Glutamatergic neuron (in vitro differentiated cells): ENCODE measurements around the gene RNASEH2B. TPM values are rescaled to one million over a fixed set of nuclear protein-coding genes. Genes with fewer than 3 reads are reported as not detected.

ENCODE experiments used
- DNase-seq: peaks from one replicate; pipeline ENCODE4 v3.0.0; 2022
- H3K27ac Mint-ChIP-seq: one replicate; pipeline ENCODE4 v1.8.0; 2020; ENCODE audit warnings: mild to moderate bottlenecking, mixed read lengths, inconsistent platforms; ENCODE audit not compliant: unreplicated experiment
- H3K27me3 Mint-ChIP-seq: one replicate; pipeline ENCODE4 v1.8.0; 2020; ENCODE audit warnings: mild to moderate bottlenecking, moderate library complexity, mixed read lengths, inconsistent platforms; ENCODE audit not compliant: unreplicated experiment
- H3K36me3 Mint-ChIP-seq: one replicate; pipeline ENCODE4 v1.8.0; 2020; ENCODE audit warnings: mild to moderate bottlenecking, mixed read lengths, inconsistent platforms; ENCODE audit not compliant: unreplicated experiment
- H3K4me1 Mint-ChIP-seq: one replicate; pipeline ENCODE4 v1.8.0; 2020; ENCODE audit warnings: mild to moderate bottlenecking, low read depth, mixed read lengths, inconsistent platforms; ENCODE audit not compliant: unreplicated experiment
- H3K4me3 Mint-ChIP-seq: one replicate; pipeline ENCODE4 v1.8.0; 2020; ENCODE audit warnings: mild to moderate bottlenecking, mixed read lengths, inconsistent platforms; ENCODE audit not compliant: unreplicated experiment
- H3K9me3 Mint-ChIP-seq: one replicate; pipeline ENCODE4 v1.8.0; 2020; ENCODE audit warnings: mild to moderate bottlenecking, moderate library complexity, mixed read lengths, inconsistent platforms; ENCODE audit not compliant: unreplicated experiment
- total RNA-seq: library from RNA; stranded (reverse); fragmentation: NEBNext Ultra II Directional; extraction: Animal tissue kit (Norgen Biotek cat#: 25700); gene quantifications from one replicate; pipeline ENCODE4 v1.2.1, GENCODE V29; 2021; ENCODE audit not compliant: unreplicated experiment
- TF ChIP-seq, protein P1 (sequence below): fragments of 200-600 bp; sonication (generic); IDR thresholded peaks from one replicate; pipeline ENCODE4 v1.5.0; 2021; ENCODE audit not compliant: partially characterized antibody, unreplicated experiment

The RNASEH2B gene
- total RNA-seq, 1 donor from 2014 or later, result 10.4 TPM

- peaks cover 15% of the 10 kb centered on the region for H3K27me3 Mint-ChIP-seq
- H3K9me3 Mint-ChIP-seq, result peaks cover 13% of the 10 kb centered on the region
- TF ChIP-seq, protein P1, sequence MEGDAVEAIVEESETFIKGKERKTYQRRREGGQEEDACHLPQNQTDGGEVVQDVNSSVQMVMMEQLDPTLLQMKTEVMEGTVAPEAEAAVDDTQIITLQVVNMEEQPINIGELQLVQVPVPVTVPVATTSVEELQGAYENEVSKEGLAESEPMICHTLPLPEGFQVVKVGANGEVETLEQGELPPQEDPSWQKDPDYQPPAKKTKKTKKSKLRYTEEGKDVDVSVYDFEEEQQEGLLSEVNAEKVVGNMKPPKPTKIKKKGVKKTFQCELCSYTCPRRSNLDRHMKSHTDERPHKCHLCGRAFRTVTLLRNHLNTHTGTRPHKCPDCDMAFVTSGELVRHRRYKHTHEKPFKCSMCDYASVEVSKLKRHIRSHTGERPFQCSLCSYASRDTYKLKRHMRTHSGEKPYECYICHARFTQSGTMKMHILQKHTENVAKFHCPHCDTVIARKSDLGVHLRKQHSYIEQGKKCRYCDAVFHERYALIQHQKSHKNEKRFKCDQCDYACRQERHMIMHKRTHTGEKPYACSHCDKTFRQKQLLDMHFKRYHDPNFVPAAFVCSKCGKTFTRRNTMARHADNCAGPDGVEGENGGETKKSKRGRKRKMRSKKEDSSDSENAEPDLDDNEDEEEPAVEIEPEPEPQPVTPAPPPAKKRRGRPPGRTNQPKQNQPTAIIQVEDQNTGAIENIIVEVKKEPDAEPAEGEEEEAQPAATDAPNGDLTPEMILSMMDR, result no peak
- H3K4me1 Mint-ChIP-seq, result peaks cover 48% of the 10 kb centered on the region
- peak overlapping the region; percentile 99 for H3K27ac Mint-ChIP-seq
- H3K4me3 Mint-ChIP-seq, result no peak overlapping the region
- peaks cover 4% of the 10 kb centered on the region for H3K36me3 Mint-ChIP-seq
- DNase-seq, result no peak
These were observed 79.9 kb downstream of the RNASEH2B start for GRCh38 chr13:50989476-50989875.

DNA sequence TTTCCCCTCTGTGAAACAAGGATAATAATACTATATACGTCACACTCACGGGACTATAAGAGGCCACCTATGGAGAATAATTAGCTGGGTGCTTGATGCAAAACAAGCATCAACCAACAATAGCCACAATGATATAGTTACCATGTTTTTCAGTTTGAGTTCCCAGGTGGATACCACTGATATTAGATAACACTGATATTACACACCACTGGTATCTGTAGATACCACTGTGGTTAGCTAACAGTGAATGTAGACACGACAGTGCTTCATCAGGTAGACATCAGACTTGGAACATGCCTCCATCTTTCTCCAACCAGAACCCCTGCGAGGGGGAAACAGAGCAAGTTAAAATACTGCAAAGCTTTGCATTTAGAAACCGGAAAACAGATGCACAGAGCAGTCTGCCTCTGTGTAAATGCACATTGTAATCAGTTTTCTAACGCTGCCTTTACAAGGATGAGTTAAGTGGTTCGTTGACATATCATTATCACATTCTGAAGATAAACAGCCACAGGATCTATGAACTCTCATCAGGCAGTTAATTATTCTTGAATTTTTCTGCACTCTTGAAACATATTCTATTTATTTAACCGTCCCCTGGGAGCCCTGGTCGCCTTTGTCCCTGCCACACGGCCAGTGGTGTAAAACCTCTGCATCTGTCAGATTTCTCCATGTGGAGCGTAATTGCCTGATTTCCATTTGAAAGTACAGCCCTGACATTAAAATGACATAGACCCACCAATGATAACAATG lies 80.7 kb downstream of the RNASEH2B start:
- H3K9me3 Mint-ChIP-seq, result peaks cover 13% of the 10 kb centered on the region
- peaks cover 55% of the 10 kb centered on the region for H3K4me1 Mint-ChIP-seq
- H3K36me3 Mint-ChIP-seq, result peaks cover 4% of the 10 kb centered on the region
- peak overlapping the region; percentile 99 for H3K27ac Mint-ChIP-seq
- peaks cover 18% of the 10 kb centered on the region for H3K27me3 Mint-ChIP-seq
- H3K4me3 Mint-ChIP-seq, result peak overlapping the region; percentile 82
- DNase-seq, result no peak
- TF ChIP-seq, protein P1, result no peak

- Mint-ChIP-seq H3K4me1 (peaks cover 61% of the 10 kb centered on the region), H3K9me3 (peaks cover 13% of the 10 kb centered on the region), H3K27me3 (peaks cover 18% of the 10 kb centered on the region)
These were observed 81.4 kb downstream of the RNASEH2B start for GRCh38 chr13:50990818-50991506.

DNA sequence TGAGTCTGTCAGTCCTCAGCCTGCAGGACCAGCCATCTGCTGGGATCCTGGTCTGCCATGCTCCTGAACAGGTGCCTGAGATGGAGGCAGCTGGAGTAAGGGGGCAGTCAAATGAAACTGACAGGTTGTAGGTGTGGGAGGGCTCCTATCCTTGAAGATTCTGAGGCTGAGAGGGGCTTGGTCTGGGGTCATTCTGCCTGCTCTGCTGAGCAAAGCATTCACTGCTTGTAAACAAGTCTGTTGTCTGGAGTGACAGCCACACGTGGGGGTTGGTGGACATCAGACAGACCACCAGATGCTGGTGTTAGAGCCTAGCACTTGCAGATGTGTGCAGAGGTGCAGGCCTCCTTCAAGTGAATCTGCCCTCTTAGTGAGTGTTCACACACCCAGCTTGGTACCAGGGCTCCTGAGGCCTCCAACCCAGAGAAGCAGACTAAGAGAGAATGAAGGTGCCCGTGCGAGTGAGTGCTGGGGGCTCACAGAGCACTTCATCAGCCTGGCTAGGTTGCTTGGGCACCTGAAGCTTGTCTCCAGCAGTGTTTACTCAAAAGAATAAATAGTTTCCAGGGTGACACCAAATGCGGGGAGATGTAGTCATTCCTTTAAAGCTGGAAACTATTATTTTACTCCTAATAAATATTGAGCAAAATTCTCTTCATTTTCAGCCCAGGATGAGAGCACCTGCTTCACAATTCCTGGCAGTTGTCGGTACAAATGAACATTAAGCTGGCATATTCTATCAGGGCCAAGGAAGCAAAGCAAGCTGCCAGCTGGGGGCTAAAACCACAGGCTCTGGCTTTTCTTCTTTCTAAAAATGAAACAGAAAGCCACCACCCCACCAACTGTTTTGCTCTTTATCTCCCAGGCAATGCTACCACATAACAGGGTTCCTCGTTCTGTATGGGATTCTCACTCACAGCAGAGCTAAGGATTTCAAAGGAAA lies 82.3 kb downstream of the RNASEH2B start:
- H3K9me3 Mint-ChIP-seq, result peaks cover 13% of the 10 kb centered on the region
- H3K4me1 Mint-ChIP-seq, result peaks cover 66% of the 10 kb centered on the region
- H3K27ac Mint-ChIP-seq, result peak overlapping the region; percentile 99
- peaks cover 18% of the 10 kb centered on the region for H3K27me3 Mint-ChIP-seq
- peak; percentile 36 for DNase-seq
- TF ChIP-seq, protein P1, result no peak
- H3K36me3 Mint-ChIP-seq, result peaks cover 4% of the 10 kb centered on the region
- H3K4me3 Mint-ChIP-seq, result peak overlapping the region; percentile 82

More at GRCh38 chr13:50990818-50991506, 81.4 kb downstream of the RNASEH2B start:
- TF ChIP-seq, protein P1, result no peak
- Mint-ChIP-seq H3K36me3 (peaks cover 4% of the 10 kb centered on the region), H3K27ac (peak overlapping the region; percentile 99), H3K4me3 (peak overlapping the region; percentile 82)
- DNase-seq, result peak; percentile 67
